GM12873 (cell line): Measurements from ENCODE around the gene EFCAB6.

Experiments used
- TF ChIP-seq, protein P1 (sequence below): IDR thresholded peaks from 2 replicates; pipeline ENCODE4 v1.5.1; 2012; ENCODE audit warnings: low read depth, mild to moderate bottlenecking, moderate library complexity, low read length, control low read depth; ENCODE audit not compliant: insufficient read depth; ENCODE audit errors: missing control alignments

The EFCAB6 gene

DNA sequence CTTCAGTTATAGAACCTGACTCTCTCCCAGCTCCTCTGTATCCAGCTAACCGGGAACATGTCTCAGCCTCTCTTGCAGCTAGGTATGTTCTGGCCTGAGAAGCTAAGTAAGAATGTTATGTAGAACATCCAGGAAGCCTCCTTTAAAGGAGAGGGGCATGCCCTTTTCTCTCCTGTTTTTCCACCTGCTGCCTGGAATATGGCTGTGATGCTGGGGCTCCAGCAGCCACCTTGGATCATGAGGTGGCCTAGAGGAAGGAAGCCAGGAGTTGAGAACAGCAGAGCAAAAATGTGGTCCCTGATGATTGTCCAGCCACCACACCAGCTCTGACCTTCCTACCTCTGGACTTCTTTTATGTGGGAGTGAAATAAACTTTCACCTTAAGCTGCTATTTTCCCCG, 282.6 kb downstream of the EFCAB6 start:
- TF ChIP-seq, protein P1, sequence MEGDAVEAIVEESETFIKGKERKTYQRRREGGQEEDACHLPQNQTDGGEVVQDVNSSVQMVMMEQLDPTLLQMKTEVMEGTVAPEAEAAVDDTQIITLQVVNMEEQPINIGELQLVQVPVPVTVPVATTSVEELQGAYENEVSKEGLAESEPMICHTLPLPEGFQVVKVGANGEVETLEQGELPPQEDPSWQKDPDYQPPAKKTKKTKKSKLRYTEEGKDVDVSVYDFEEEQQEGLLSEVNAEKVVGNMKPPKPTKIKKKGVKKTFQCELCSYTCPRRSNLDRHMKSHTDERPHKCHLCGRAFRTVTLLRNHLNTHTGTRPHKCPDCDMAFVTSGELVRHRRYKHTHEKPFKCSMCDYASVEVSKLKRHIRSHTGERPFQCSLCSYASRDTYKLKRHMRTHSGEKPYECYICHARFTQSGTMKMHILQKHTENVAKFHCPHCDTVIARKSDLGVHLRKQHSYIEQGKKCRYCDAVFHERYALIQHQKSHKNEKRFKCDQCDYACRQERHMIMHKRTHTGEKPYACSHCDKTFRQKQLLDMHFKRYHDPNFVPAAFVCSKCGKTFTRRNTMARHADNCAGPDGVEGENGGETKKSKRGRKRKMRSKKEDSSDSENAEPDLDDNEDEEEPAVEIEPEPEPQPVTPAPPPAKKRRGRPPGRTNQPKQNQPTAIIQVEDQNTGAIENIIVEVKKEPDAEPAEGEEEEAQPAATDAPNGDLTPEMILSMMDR: no peak

DNA sequence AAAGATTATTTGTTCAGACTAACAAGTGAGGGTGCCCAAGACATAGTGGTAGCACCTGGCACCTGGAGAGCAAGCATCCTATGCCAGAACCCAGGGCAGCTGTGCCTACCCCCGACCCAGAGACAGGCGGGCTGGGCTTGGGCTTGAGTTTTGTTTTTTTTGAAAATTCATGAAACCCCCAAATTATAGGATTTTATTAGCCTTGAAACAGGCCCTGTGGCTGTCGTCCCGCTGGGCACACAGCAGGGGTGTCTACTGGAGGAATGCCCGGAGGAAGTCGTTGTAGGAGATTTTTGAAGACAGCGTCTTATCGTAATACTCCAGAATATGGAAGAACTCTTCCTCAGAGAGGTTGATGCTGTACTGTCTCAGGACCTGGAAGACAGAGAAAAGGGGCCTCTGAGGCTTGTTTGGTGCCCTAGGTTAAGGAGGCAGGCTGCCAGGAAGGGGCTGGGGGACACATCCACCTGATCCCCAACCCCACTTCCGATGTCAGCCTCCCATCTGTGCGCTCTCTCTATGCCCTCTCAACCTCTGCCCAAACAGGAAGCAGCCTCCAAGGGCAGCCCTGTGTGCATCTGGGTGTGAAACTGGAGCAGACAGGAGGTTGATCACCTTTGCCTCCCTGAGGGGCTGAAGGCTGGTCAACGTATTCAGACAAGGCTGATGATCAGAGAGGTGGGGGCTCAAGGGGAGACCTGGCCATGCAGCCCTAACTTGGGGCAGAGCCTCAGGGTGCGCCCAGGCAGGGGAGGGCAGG, 283.3 kb downstream of the EFCAB6 start:
- TF ChIP-seq, protein P1: no peak

DNA sequence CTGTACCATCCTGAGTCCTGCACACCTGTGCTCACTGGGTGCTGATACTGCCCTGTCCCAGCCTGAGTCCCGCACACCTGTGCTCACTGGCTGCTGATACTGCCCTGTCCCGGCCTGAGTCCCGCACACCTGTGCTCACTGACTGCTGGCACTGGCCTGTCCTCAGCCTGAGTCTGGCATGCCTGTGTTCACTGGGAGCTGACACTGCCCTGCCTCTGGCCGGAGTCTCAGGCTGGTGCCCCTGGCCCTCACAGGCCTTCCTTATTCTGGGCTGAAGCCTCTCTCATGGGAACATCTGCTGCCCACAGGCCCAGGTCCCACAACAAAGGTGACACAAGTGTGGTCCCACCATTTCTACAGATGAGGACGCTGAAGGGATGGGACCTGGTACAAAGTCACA, 285.2 kb downstream of the EFCAB6 start:
- TF ChIP-seq, protein P1: no peak

DNA sequence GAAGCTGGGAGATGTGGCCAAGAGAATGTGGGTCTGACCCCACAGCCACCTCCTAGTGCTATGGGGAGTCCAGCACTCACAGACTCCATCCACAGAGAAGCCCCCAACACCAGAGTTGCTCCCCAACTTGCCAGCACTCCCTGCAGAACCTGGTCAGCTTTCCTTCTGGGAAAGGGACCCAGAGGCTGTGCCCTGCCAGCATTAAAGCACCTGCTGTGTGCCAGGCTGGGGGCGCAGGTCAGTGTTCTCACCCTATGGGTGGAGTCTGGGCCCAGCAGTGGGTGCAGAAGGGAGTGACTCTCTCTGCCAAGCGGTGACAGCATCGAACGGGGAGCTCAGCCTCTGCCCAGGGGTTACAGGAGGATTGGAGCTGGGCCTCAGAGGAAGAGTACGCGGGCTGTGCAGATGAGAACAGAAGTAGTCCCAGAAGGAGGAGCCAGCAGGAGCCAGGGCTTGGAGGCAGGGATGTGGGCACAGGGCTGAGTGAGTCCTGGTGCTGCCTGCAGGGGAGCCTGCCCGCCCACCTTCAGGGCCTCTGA, 285.9 kb downstream of the EFCAB6 start:
- TF ChIP-seq, protein P1: no peak

DNA sequence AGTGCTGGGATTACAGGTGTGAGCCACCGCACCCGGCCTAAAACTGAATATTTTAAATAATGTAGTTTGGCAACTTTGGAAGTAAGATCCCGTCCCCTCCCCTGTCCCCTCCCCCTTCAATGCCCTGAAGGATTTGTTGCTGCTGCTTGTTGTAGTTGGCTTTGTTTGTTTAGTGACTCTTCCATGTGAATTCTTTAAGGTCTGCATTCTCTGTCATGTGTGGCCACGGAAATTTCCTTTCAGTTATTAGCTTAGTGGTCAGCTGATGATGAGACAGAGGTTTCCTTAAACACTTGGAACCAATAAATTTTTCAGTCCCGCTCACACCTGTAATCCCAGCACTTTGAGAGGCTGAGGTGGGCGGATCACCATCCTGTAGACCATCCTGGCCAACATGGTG, 290.4 kb downstream of the EFCAB6 start:
- TF ChIP-seq, protein P1: no peak

DNA sequence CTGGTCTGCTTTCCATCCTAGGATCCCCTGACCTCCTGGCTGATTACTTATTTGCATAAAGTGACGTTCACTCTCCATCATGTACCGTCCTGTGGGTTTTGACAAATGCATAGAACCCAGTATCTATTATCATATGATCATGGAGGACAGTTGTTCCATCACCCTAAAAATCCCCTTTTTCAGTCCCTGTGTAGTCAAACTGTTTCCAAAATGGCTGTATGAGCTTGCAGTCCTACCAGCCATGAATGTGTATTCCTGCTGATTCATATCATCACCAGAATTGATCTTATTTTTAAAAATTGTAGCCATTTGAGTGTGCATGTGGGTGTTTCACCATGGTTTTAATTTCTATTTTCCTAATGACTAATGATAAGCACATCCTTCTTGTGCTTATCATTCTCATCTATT, 291.5 kb downstream of the EFCAB6 start:
- TF ChIP-seq, protein P1: no peak

DNA sequence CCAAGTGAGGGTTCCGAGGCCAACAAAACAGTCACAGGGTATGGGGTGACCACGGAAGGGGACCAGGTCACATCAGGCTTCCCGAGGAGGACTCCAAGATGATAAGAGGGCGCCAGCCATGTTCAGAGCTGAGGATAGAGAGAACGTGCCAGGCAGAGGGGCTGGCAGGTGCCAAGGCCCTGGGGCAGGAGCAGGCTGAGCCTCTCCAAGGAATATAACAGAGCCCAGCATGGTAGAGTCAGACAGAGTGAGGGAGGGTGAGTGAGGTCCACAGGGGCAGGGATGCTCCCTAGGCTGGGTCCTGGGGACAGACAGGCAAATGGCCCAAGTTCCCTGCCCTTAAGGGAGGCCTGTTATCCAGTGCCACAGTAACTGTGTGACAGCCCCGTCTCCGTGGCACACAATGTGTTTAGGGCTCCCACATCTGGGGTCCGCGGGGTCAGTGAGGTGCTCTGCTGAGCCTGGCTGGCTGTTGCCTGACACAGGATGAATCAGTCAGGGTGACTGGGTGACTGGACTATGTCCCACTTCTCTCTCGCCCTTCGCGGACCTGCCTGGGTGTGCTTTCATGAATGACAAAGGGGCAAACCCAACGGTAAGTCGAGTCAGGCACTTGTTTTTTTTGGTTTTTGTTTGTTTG, 295.0 kb downstream of the EFCAB6 start:
- TF ChIP-seq, protein P1: no peak
